Hepatic stellate cell (primary cell): ENCODE results near the gene COL8A2.
A peak's percentile ranks its signal among the peaks of the same experiment; 100 is the strongest.
"Not testable (repeated sequence)": the region's sequence is repeated elsewhere in the genome, so short reads cannot be mapped to it uniquely, and the experiment has no call there.

ENCODE experiments used
- DNase-seq: peaks from one replicate; pipeline ENCODE4 v3.0.0; 2011; ENCODE audit warnings: low spot score

Gene COL8A2

DNA sequence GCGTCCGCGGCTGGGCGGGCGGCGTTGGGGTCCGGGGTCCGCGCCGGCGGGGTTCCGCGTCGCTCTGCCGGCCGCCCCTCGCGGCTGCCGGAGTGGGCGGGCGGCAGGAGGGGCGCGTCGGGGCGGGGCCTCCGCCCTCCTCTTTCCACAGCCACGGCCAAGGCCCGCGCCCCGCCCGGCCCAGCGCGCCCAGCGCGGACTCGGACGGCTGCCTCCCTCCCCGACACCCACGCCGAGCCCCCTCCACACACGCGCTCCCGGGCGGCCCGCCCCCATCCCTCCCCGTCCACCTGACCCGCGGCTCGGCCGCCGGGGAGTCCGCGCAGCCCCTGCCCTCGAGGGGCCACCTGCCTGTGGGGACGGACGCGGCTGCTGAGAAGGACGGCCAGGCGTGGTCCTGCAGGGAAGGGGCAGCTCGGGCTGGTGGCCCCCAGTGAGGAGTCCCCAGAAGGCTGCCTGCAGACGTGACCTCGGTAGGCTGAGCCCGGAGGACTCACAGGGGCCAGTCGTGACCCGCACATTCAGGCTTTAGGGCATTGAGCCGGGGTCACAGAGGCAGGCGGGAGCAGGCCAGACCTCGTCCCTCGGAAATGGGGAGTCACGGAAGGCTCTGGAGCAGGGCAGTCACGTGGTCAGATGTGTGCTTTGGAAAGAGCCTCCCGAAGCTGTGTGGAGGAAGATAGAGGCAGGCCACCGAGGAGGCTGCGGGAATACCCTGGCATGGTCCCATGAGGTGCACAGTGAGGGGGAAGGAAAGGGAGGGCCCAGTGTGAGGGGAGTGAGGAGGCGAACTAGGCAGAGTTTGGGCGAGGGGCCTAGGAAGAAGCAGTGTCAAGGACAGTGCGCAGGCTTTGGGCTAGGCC lies at the start of gene COL8A2:
TSS of gene COL8A2 (minus strand) at position 94 of the 863 bp plus-strand sequence. CDS start 24,980 bp downstream, outside the sequence.
- no peak for DNase-seq

DNA sequence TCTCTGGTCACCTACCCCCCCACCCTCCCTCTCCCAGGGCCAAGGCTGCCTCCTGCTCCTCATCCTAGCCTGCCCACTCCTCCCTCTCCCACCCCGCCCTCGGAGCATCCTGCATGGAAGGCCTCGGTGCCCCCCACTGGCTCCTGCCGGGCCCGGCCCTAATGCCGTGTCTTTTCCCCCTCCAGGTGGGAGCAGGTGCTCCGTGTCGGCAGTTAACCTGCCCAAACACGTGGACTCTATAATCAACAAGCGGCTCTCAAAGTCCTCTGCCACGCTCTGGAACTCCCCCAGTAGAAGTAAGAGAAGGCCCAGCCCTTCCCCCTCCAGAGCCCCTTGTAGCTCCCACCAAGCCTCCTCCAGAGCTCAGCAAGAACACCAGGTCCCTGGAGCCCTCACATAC lies 49.7 kb upstream of the COL8A2 start:
- no peak for DNase-seq

DNA sequence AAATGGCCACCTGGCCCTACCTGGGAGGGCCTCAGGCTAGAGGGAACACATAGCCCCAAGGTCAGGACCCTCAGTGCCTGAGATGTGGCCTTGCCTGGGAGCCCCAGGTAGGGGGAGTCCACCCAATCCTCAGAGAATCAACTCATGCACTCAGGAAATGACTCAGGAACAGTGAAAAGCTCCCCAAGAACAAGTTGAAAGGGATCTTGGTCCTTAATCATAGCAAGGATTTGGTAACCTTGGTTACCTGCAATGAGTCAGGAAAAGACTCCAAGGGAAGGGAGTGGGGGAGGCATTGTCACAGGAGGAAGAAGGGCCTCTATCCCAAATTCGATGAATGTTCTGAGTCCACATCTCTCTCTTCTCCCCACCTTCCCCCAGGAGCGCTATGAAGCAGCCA lies 48.0 kb upstream of the COL8A2 start:
- peak; percentile 66 for DNase-seq

DNA sequence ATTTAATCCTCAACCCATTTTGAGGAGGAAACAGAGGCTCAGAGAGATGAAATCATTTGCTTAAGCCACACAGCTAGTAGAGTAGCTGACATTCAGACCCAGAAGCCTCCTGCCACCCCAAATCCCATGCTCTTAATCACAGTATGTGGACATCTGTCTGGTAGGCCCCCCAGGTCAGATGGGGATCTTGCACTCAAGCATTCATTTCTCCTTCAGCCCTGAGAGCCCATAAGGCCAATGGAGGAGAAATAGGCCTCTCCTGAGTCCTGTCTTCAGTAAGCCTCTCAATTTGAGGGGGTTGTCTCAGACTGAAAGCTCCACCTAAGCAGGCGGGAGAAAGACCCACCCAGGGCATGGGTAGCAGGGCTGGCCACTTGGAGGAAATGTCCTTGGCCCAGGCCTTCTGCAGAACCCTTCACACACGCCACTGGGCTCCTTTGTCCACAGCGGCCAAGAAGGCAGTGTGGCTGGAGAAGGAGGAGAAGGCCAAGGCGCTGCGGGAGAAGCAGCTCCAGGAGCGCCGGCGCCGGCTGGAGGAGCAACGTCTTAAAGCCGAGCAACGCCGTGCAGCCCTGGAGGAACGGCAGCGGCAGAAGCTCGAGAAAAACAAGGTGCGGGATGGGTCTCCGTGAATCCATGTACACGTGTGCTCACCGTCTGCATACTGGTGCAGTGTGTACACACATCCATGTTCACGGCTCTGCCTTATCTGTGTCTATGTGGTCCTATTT lies 47.2 kb upstream of the COL8A2 start:
- DNase-seq, result no peak

DNA sequence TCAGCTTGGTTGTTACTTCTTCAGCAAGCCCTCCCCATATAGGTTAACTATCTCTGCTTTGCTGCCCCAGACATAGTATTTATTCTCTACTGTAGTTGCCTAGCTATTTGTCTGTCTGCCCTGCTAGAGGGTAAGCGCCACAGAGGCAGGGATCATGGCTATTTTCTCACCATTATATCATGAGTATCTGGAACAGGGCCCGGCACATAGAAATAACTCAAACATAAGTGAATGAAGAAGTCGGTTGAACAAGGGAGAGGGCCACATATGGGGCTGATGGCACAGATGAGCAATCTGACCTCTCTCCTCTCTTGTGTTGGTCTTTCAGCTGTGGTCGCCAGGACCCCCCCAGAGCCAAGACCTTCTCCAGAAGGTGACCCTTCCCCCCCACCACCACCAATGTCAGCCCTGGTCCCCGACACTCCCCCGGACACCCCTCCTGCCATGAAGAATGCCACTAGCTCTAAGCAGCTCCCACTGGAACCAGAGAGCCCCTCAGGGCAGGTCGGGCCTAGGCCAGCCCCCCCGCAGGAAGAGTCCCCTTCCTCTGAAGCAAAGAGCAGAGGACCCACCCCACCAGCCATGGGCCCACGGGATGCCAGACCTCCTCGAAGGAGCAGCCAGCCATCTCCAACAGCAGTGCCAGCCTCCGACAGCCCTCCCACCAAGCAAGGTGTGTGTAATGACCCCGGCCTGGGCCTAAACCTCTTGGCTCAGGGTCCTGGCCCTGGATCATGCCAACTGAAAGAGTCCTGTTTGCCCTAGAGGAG lies 45.8 kb upstream of the COL8A2 start:
- DNase-seq, result no peak

DNA sequence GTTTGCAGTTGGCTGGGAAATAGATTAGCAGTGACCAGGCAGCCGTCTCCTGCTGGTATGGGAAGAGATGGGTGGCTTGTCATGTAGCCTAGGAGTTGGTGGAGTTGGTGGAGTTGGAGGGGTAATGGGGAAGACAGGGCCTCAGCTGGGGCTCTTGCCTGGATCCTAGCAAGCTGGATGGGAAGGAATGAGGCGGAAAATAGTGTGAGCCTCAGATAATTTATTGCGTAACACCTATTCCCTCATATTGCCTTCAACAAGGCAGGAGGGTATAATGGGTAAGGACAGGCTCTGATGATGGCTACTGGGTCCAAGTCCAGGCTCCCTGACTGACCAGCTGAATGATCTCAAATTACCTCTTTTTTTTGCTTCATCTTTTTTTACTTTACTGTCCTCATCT lies 43.5 kb upstream of the COL8A2 start:
- no peak for DNase-seq

DNA sequence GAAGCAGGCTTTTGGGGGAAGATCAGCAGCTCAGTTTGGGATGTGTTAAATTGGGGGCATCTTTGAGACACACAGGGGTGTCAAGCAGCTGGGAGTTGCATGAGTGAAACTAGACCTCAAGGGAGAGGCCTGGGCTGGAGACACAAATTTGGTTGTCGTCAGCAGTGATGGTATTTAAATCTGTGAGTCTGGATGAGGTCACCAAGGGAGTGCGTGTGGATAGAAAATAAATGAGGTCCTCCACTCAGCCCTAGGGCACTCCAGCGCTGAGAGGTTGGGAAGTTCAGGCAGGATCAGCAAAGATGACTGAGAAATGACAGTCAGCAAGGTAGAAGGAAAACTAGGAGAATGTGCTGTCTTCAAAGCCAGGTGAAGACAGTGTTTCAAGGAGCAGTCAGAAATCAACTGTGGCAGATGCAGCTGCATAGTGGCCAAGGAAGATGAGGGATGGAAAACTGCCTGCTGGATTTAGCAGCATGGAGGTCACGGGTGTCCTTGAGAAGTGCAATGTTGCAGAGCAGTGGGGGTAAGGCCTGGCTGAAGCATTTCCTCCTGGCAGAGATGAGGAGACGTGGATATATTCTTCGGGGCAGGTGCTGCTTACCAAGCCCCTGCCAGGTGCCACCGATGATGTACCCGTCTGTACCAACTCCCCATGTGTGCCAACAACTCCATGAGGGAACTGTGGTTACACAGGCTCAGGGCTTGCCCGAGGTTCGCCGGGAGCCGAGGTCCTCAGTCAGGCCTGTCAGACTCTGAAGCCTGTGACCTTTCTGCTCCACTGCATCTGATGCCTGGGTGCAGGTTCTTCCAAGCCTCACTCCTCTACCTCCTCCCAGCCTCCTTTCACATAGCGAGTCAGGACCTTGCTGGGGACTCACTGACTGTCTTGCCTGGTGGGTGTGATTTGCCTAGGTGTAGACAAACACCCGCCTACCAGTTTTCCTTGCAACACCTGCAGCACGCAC lies 42.2 kb upstream of the COL8A2 start:
- DNase-seq, result peak; percentile 66

DNA sequence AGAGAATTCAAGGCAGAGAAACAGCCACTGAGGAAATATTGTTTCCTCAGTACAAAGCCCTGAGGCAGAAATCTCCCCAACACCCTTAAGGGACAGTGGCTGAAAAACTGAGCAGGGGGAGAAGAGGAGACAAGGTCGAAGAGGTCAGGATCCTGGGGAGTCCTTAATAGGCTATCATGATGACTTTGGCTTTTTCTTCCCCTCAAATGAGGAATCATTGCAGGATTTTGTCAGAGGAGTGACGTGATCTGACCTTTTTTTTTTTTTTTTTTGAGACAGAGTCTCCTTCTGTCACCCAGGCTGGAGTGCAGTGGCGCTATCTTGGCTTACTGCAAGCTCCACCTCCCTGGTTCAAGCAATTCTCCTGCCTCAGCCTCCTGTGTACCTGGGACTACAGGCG lies 41.1 kb upstream of the COL8A2 start:
- no peak for DNase-seq

DNA sequence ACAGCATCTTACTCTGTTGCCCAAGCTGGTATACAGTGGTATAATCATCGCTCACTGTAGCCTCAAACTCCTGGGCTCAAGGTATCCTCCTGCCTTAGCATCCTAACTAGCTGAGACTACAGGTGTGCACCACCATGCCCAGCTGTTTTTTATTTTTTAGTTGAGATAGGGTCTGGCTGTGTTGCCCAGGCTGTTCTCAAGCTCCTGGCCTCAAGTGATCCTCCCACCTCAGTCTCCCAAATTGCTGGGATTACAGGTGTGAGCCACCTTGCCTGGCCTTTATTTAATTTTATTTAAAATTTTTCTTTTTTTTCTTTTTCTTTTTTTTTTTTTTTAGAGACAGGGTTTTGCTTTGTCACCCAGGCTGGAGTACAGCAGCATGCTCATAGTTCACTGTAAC lies 40.1 kb upstream of the COL8A2 start:
- DNase-seq, result no peak

DNA sequence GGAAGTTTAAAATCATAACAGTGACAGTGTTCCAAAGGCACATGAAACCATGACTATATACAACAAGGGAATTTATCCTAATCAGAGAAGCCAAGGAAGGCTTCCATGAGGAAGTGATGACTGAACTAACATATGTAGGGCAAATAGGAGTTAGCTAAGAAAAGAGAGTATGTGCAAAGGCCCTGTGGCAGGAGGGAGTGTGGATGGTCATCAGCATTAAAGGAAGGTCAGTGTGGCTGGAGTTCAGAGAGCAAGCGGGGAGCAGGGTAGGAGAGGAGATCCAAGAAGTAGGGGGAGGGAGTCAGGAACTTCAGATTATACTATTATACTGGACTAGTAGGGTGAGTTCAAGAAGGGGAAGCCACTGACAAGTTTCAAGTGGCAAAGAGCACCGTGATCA lies 39.3 kb upstream of the COL8A2 start:
- no peak for DNase-seq

DNA sequence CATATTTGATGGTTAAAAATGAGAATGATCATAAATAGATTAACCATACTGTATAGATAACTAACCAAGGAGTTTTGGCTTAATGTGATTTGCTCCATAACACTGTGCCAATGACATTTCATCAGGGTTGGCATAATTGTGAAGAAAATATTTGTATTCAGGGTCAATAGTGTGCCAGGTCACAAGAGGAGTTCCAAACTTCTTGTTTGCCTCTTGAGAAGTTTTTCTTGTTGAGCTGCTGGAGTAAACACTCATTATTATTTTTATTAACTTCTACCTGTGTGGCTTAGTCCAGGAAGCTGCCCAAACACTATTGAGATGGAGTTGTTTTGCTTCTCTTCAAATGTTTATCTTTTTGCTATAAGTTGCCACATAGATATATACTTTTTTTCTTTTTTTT lies 38.4 kb upstream of the COL8A2 start:
- DNase-seq, result no peak

DNA sequence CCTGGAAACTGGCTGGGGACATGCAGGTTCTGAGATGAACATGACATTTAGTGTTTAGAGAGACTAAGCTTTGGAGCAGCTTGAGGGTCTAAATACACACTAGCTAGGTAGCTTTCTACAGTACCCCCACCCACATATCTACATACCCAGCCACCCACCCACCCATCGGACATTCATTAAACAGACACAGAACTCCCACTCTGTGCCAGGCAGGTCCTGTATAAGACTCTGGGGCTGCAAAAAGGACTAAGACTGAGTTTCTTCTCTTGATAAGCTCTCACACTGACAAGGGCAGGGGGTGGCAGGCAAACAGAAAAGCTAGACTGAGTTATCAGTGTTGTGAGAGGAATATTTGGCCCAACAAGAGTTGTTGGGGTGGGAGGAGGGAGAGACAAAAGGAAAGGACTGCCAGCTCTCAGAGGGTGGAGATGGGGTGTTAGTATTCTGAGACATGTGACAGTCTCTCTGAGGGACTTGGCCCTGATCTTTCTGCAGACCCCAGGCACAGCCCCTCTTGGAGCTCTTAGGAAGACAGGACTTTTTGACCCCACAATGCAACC lies 37.7 kb upstream of the COL8A2 start:
- no peak for DNase-seq

DNA sequence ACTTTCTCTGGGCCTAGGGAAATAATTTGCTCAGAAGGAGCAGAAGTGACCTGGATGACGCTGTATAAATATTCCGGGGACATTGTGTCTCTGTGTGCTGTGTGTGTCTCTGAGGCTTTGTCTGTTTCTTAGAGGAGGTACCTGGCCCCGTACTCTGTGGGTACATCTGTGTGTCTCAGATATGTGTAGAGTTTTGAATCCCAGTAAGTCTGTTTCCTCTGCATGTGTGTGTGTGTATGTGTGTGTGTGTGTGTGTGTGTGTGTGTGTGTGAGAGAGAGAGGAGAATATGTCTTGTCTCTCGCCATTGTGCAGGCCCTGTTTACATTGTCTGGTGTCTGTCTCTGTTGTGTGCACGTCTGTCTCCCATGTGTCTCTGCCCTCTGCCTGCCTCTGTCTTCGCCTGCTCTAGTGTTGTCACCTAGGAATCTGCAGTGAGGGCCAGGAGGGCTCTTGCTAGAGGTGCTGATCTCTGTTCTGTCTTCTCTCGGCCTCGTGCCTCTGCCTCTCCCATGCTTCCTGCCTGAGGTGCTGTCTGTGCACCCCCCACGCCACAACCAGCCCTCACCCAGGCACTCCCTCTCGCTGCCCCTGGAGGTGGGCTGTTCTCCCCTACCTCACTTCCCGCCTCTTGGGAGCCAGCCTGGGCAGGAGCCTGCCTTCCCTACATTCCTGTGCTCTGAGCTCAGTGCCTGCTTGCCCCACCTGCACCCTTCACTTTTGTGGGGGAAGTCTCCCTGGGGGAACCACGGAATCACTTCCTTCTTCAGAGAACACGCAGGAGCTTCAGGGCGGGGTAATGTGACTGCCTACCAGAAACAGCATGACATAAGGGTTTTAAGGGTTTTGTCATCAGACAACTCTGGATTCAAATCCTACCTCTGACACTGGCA lies 36.9 kb upstream of the COL8A2 start:
- DNase-seq, result peak; percentile 20

DNA sequence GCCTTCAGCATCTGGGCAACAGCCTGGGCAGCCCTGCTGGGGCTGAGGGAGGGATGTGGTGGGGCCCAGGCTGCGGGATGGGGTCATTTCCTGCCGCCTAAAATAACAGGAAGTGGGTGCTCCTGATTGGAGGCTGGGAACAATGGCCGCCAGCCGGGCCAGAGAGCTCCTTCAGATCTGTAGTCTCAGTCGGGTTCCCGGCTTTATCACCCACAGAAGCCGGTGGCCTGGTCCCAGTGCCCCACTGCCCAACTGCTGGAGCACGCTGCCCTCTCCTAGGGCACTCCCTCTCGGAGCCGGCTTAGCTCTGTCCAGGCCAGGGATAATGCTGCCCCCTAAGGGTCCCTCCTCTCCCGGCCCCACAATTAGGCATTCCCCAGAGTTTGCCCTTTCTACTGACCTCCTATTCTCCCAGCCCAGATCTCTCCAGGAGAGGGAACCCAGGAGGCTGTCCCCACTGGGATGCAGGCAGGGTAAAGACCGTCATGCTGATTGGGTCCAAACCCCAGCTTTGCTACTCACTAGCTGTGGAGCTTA lies 36.0 kb upstream of the COL8A2 start:
- DNase-seq, result peak; percentile 89

DNA sequence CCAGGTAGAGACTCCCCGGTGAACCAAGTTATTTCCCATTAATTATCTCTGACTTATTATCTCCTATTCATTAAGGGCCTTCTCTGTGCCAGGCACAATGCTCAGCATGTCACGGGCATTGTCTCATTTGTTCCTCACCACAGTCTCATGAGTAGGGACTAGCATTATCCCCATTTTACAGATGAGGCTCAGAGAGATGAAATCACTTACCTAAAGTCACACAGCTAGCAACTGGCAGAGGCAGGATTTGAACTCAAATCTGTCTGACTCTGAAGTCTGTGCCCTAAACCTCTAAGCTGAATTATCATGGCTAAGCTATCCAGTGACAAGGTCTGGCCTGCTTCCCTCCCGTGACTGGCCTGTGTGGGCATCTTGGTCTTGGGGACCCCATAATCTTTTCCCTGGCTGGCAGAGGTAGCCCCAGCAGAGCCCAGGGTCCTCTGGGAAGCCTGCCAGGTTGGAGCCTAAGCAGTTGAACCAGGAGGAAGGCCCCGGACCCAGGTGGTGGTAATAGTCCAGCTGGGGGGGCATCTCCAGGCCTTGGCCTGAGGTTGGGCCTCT lies 35.4 kb upstream of the COL8A2 start:
- no peak for DNase-seq

DNA sequence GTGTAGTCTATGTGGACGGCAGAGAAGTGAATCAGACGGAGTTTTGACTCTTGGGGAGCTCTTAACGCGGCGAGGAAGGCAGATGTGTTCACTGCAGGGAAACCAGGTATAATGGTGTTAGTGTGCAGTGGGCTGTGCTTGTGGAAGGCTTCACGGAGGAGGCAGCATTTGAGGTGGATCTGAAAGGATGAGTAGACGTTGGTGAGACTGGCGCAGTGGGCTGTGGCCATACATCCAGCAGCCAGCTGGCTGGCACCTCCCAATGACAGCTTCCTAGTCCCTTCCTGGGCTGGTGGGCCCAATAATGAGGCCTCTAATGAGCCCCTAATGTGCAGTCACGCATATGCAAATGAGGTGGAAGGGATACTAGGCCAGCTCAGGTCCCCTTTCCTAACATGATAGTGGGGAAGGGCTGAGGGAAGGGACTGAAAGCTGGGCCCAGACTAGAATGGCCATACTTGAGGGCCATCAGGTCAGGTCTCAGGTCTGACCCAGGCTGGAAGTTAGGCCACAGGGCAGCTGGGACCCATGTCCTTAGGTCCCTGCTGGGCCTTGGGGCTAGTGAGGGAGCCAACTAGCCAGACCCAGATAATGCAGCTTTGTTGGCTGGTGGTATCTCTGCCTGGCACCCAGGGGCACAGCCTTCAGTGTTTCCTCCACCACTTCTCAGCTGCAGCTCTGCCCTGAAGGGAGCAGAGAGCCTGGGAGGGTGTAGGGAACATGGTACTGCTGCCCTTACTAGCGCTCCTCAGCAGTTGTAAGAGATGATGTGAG lies 34.8 kb upstream of the COL8A2 start:
- DNase-seq, result no peak

DNA sequence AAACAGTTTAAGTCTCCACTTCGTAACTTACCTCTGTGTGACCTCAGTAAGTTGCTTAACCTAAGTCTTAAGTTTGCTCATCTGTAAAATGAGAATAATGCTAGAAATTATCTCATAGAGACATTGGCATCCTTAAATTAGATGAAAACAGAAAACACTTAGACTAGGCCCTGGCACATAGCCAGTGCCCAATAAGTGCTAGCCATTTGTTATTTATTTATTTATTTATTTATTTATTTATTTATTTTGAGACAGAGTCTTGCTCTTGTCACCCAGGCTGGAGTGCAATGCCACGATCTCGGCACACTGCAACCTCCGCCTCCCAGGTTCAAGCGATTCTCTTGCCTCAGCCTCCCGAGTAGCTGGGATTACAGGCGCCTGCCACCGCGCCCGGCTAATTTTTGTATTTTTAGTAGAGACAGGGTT lies 33.8 kb upstream of the COL8A2 start:
- not testable (repeated sequence) for DNase-seq

DNA sequence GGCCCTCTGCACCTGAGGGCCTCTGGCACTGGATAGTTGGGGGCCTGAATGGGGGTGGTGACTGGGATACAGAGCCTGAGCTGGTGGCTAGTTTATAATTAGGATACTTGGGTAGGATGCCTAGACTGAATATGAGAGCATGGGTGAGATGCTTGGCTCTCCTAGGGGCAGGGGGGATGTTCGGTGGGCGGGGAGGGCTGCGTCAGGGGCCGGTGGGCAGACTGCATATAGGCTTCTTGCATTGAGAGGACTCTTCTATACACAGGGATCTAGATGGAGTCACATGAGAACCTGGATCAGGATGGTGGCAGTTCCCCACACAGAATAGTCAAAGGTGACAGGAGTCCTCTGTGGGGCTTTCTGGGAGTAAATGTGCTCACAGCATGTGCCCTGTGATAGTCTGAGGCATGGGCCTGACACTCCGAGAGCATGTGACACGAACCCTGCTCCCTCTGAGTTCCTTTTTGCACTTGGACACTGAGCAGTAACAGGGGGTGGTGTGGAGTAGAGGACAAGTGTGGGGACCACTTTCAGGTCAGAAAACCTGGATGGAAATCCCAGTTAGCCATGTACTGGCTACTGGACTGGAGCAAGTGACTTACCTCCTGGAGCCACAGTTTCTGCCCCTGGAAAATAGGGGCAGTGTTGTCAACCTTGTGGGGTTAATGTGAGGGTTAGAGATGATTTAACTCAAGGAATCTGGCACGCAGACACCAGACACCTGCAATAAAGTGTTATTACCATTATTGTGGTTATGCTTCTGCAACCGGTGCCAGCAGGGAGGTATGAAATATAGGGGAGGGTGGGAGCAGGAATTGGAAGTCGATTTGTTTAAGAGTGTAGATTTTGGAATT lies 33.2 kb upstream of the COL8A2 start:
- DNase-seq, result no peak
